Measurements from ENCODE around the gene CLCN6. TPM values are rescaled to one million over a fixed set of nuclear protein-coding genes. Genes with fewer than 3 reads are reported as not detected.

The CLCN6 gene
- total RNA-seq, 5 donors from 2014 or later (not counting 1 experiment from before 2014, with no cell fraction given) = 17.3 to 23.0 (median 21.3) TPM

GRCh38 chr1:11839727-11840705 is 34.0 kb downstream of the CLCN6 start:
- no peak for ATAC-seq (replicated peaks in 1 of 4)

GRCh38 chr1:11841245-11842153 is 35.5 kb downstream of the CLCN6 start:
- H3K4me3 ChIP-seq (ENCODE audit: control insufficient read depth in 1 of 2, extremely low read depth in 1 of 2, low read length in 1 of 2) = no peak overlapping the region
- H3K27ac ChIP-seq (ENCODE audit: low read length) = no peak overlapping the region
- Mint-ChIP-seq H3K4me3 (no peak overlapping the region), H3K27me3 (no peaks in the 10 kb centered on the region), H3K27ac (no peak overlapping the region), H3K36me3 (peaks cover 43% of the 10 kb centered on the region), H3K9me3 (no peaks in the 10 kb centered on the region), H3K4me1 (peaks cover 6 to 15% (median 8%) of the 10 kb centered on the region in 3 donors)
- WGBS (ENCODE audit: insufficient coverage) = 94% methylated on average over 14 of the region's 17 CpGs
- no peaks in the 10 kb centered on the region for H3K4me1 ChIP-seq (ENCODE audit: control insufficient read depth in 1 of 2, extremely low read depth in 1 of 2, insufficient read depth in 2 of 2, low read length in 2 of 2)
- H3K27me3 ChIP-seq (replicated peaks in 1 of 2; ENCODE audit: control insufficient read depth in 2 of 2, extremely low read depth in 1 of 2, insufficient read depth in 2 of 2, low read length in 1 of 2) = no peaks in the 10 kb centered on the region
- CTCF ChIA-PET = interaction anchor here (0.6 to 1.1 kb wide), 2 partner anchors 17 to 842 kb away, joined by 3 to 8 read pairs; no protein-coding TSS in a partner anchor
- POLR2A ChIA-PET = interaction anchor here in 1 of 2 donors (0.5 to 0.6 kb wide), 2 partner anchors 90 to 141 kb away, joined by 3 to 4 read pairs; no protein-coding TSS in a partner anchor
- H3K9me3 ChIP-seq = no peaks in the 10 kb centered on the region
- no peak for DNase-seq
- H3K36me3 ChIP-seq (ENCODE audit: control insufficient read depth in 2 of 2, extremely low read depth in 1 of 2, insufficient read depth in 1 of 2, low read length in 1 of 2) = peaks cover 26 to 50% of the 10 kb centered on the region in 2 donors
- ATAC-seq (replicated peaks in 1 of 4) = no peak

More at GRCh38 chr1:11839727-11840705, 34.0 kb downstream of the CLCN6 start:
- no peaks in the 10 kb centered on the region for H3K9me3 ChIP-seq
- no peak overlapping the region for H3K4me3 ChIP-seq (ENCODE audit: control insufficient read depth in 1 of 2, extremely low read depth in 1 of 2, low read length in 1 of 2)
- no peak overlapping the region for H3K27ac ChIP-seq (ENCODE audit: low read length)
- H3K27me3 Mint-ChIP-seq = no peaks in the 10 kb centered on the region
- ChIA-PET CTCF (interaction anchor here in 1 of 2 donors (0.6 kb wide), 1 partner anchor 12 kb away, joined by 7 read pairs; no protein-coding TSS in a partner anchor), POLR2A (interaction anchor here (0.6 to 2.6 kb wide), 2 partner anchors 15 to 68 kb away, joined by 5 to 7 read pairs; no protein-coding TSS in a partner anchor)
- H3K4me1 Mint-ChIP-seq = peaks cover 4 to 9% (median 6%) of the 10 kb centered on the region in 3 donors
- no peak for DNase-seq
- no peak overlapping the region for H3K4me3 Mint-ChIP-seq
- H3K27ac Mint-ChIP-seq = no peak overlapping the region
- no peaks in the 10 kb centered on the region for H3K4me1 ChIP-seq (ENCODE audit: control insufficient read depth in 1 of 2, extremely low read depth in 1 of 2, insufficient read depth in 2 of 2, low read length in 2 of 2)
- 95% methylated on average over 12 of the region's 20 CpGs for WGBS (ENCODE audit: insufficient coverage)
- peaks cover 42% of the 10 kb centered on the region for H3K36me3 Mint-ChIP-seq
- H3K9me3 Mint-ChIP-seq = no peaks in the 10 kb centered on the region
- no peaks in the 10 kb centered on the region for H3K27me3 ChIP-seq (replicated peaks in 1 of 2; ENCODE audit: control insufficient read depth in 2 of 2, extremely low read depth in 1 of 2, insufficient read depth in 2 of 2, low read length in 1 of 2)
- peaks cover 39 to 63% of the 10 kb centered on the region in 2 donors for H3K36me3 ChIP-seq (ENCODE audit: control insufficient read depth in 2 of 2, extremely low read depth in 1 of 2, insufficient read depth in 1 of 2, low read length in 1 of 2)

GRCh38 chr1:11842154-11843041 is 36.4 kb downstream of the CLCN6 start:
- Mint-ChIP-seq H3K4me1 (peaks cover 6 to 15% (median 8%) of the 10 kb centered on the region in 3 donors), H3K4me3 (no peak overlapping the region), H3K36me3 (peaks cover 40% of the 10 kb centered on the region), H3K27ac (no peak overlapping the region), H3K9me3 (no peaks in the 10 kb centered on the region), H3K27me3 (no peaks in the 10 kb centered on the region)
- DNase-seq (no peak), ATAC-seq (replicated peaks in 1 of 4) (no peak)
- Histone ChIP-seq H3K27ac (ENCODE audit: low read length) (no peak overlapping the region), H3K4me3 (ENCODE audit: control insufficient read depth in 1 of 2, extremely low read depth in 1 of 2, low read length in 1 of 2) (no peak overlapping the region), H3K36me3 (ENCODE audit: control insufficient read depth in 2 of 2, extremely low read depth in 1 of 2, insufficient read depth in 1 of 2, low read length in 1 of 2) (peaks cover 18 to 41% of the 10 kb centered on the region in 2 donors), H3K9me3 (no peaks in the 10 kb centered on the region), H3K4me1 (ENCODE audit: control insufficient read depth in 1 of 2, extremely low read depth in 1 of 2, insufficient read depth in 2 of 2, low read length in 2 of 2) (no peaks in the 10 kb centered on the region), H3K27me3 (replicated peaks in 1 of 2; ENCODE audit: control insufficient read depth in 2 of 2, extremely low read depth in 1 of 2, insufficient read depth in 2 of 2, low read length in 1 of 2) (no peaks in the 10 kb centered on the region)
- POLR2A ChIA-PET = no interaction called here
- 67% methylated on average over 16 of the region's 19 CpGs for WGBS (ENCODE audit: insufficient coverage)
- CTCF ChIA-PET = interaction anchor here (0.6 to 1.1 kb wide), 2 partner anchors 18 to 843 kb away, joined by 3 to 8 read pairs; no protein-coding TSS in a partner anchor

GRCh38 chr1:11845641-11846335 is 39.8 kb downstream of the CLCN6 start:
- Mint-ChIP-seq H3K36me3 (peaks cover 27% of the 10 kb centered on the region), H3K27ac (no peak overlapping the region), H3K9me3 (no peaks in the 10 kb centered on the region), H3K27me3 (no peaks in the 10 kb centered on the region), H3K4me3 (no peak overlapping the region), H3K4me1 (peaks cover 0 to 6% (median 6%) of the 10 kb centered on the region in 3 donors)
- Histone ChIP-seq H3K27me3 (replicated peaks in 1 of 2; ENCODE audit: control insufficient read depth in 2 of 2, extremely low read depth in 1 of 2, insufficient read depth in 2 of 2, low read length in 1 of 2) (no peaks in the 10 kb centered on the region), H3K9me3 (no peaks in the 10 kb centered on the region), H3K36me3 (ENCODE audit: control insufficient read depth in 2 of 2, extremely low read depth in 1 of 2, insufficient read depth in 1 of 2, low read length in 1 of 2) (peaks cover 8 to 15% of the 10 kb centered on the region in 2 donors), H3K4me1 (ENCODE audit: control insufficient read depth in 1 of 2, extremely low read depth in 1 of 2, insufficient read depth in 2 of 2, low read length in 2 of 2) (no peaks in the 10 kb centered on the region), H3K27ac (ENCODE audit: low read length) (no peak overlapping the region), H3K4me3 (ENCODE audit: control insufficient read depth in 1 of 2, extremely low read depth in 1 of 2, low read length in 1 of 2) (no peak overlapping the region)
- ChIA-PET CTCF (interaction anchor here in 1 of 2 donors (0.7 kb wide), 1 partner anchor 571 kb away, joined by 3 read pairs; no protein-coding TSS in a partner anchor), POLR2A (interaction anchor here in 1 of 2 donors (0.7 kb wide), 1 partner anchor 375 kb away, joined by 3 read pairs; no protein-coding TSS in a partner anchor)
- 40% methylated on average over 1 of the region's 5 CpGs for WGBS (ENCODE audit: insufficient coverage)
- DNase-seq (peak in 3 of 35 experiments; percentile 2 to 45 (median 8)), ATAC-seq (replicated peaks in 1 of 4) (peak in 1 of 4 experiments; percentile 61)

GRCh38 chr1:11847667-11848372 is 41.8 kb downstream of the CLCN6 start, which contains the start of gene NPPA:
Gene NPPA (minus strand): TSS chr1:11847783. CDS start chr1:11847684, 99 bp downstream.
- ATAC-seq (replicated peaks in 1 of 4) (no peak), DNase-seq (no peak)
- Histone ChIP-seq H3K27me3 (replicated peaks in 1 of 2; ENCODE audit: control insufficient read depth in 2 of 2, extremely low read depth in 1 of 2, insufficient read depth in 2 of 2, low read length in 1 of 2) (peaks cover 0 to 7% of the 10 kb centered on the region in 2 experiments), H3K4me1 (ENCODE audit: control insufficient read depth in 1 of 2, extremely low read depth in 1 of 2, insufficient read depth in 2 of 2, low read length in 2 of 2) (no peaks in the 10 kb centered on the region), H3K4me3 (ENCODE audit: control insufficient read depth in 1 of 2, extremely low read depth in 1 of 2, low read length in 1 of 2) (no peak within 1 kb of the TSS), H3K36me3 (ENCODE audit: control insufficient read depth in 2 of 2, extremely low read depth in 1 of 2, insufficient read depth in 1 of 2, low read length in 1 of 2) (no peaks in the 10 kb centered on the region), H3K27ac (ENCODE audit: low read length) (no peak within 1 kb of the TSS), H3K9me3 (no peaks in the 10 kb centered on the region)
- Mint-ChIP-seq H3K4me3 (no peak within 1 kb of the TSS), H3K27ac (no peak within 1 kb of the TSS), H3K9me3 (no peaks in the 10 kb centered on the region), H3K27me3 (peaks cover 9 to 10% of the 10 kb centered on the region in 2 donors), H3K4me1 (peaks cover 0 to 6% (median 3%) of the 10 kb centered on the region in 3 donors), H3K36me3 (peaks cover 12% of the 10 kb centered on the region)
- CTCF ChIA-PET = no interaction called here
- POLR2A ChIA-PET = interaction anchor here in 1 of 2 donors (0.6 kb wide), 1 partner anchor 1720 kb away, joined by 3 read pairs; no protein-coding TSS in a partner anchor
- 79% methylated on average over 9 of the region's 18 CpGs for WGBS (ENCODE audit: insufficient coverage)
